Pancreas (tissue), 10 donors: ENCODE data around the gene RAB19. TPM values are rescaled to one million over a fixed set of nuclear protein-coding genes. Genes with fewer than 3 reads are reported as not detected.
"Not testable (repeated sequence)": the region's sequence is repeated elsewhere in the genome, so short reads cannot be mapped to it uniquely, and the experiment has no call there.

Experiments used
- ATAC-seq, 4 donors: fragments of 200-7000 bp; cut with Tn5 transposase; one replicate each; pipeline versions ENCODE4 v1.8.0 to v1.9.1; 2020; ENCODE audit warnings: mild to moderate bottlenecking in 4 of 4, moderate library complexity in 4 of 4
- DNase-seq, 6 donors: peaks; one replicate each; pipeline ENCODE4 v3.0.0-alpha.2; 2020
- FAIRE-seq: peaks from 2 replicates; lab custom pipeline; 2012; peaks lifted over from hg19 to GRCh38; lab: Jason Lieb, UNC
- H3K27ac ChIP-seq, 4 donors: fragments of 200-600 bp; sonication (generic); 1 replicate in 3 of 4; 2 replicates in 1 of 4; pipeline versions ENCODE4 v1.5.0 to v1.8.0; 2020
- H3K27me3 ChIP-seq, 4 donors: fragments of 200-600 bp; one replicate each; pipeline ENCODE4 v1.8.0; 2021
- H3K36me3 ChIP-seq, 3 donors: fragments of 200-600 bp; sonication (generic) in 1 of 3; one replicate each; pipeline versions ENCODE4 v1.5.0 to v1.8.0; 2020 to 2021
- H3K4me1 ChIP-seq, 3 donors: fragments of 200-600 bp; one replicate each; pipeline ENCODE4 v1.8.0; 2021
- H3K4me3 ChIP-seq, 4 donors: fragments of 200-600 bp; sonication (generic) in 2 of 4; one replicate each; pipeline versions ENCODE4 v1.5.0 to v1.8.0; 2020 to 2021
- H3K9me3 ChIP-seq, 4 donors: fragments of 200-600 bp; one replicate each; pipeline ENCODE4 v1.8.0; 2021
- WGBS, 2 donors: extraction: QIAGEN DNeasy Blood & Tissue Kit; methylation state at CpG; one replicate each; pipeline ENCODE4 v1.1.7; 2013; 5-methylcytosine and 5-hydroxymethylcytosine counted together
- intact Hi-C, 3 donors: fragments of 100-400 bp; cut with DNase I; formaldehyde crosslinking; loops; one replicate each; pipeline versions ENCODE4 v1.11.1 to v1.14.2; 2022
- polyA plus RNA-seq, 2 donors: library from polyadenylated mRNA; stranded (reverse); fragments of 200-250 nt; gene quantifications; one replicate each; pipeline ENCODE4 v1.2.3, GENCODE V29; 2013
- total RNA-seq, 6 donors: library from RNA; stranded (reverse); fragmentation: NEBNext Ultra II Directional in 4 of 6; extraction: Animal tissue kit (Norgen Biotek cat#: 25700) in 4 of 6; gene quantifications; one replicate each; pipeline versions ENCODE4 v1.2.1 to v1.2.4, GENCODE V29; 2021 to 2023
- TF ChIP-seq, protein P1 (sequence below), 4 donors: fragments of 200-600 bp; sonication (generic) in 3 of 4; IDR thresholded peaks; one replicate each; pipeline versions ENCODE4 v1.5.0 to v1.8.0; 2021; ENCODE audit warnings: antibody characterized with exemption in 4 of 4
- donor health status: healthy with polysubstance abuse.
- donor health status: DM: no; HTN: no; CAD: no; lungs with moderate emphysema.
- donor health status: DM: no; HTN: no; CAD: no.
- donor health status: control.
- donor health status: control.
- donor health status: Bipolar disorder and iron deficiency.
- donor health status: DM: yes; HTN: yes; CAD: no.
- donor health status: DM: no; HTN: no; CAD: no.
- donor health status: DM: no; HTN: no; CAD: no.
- donor health status: DM: yes; HTN: yes; CAD: no.

The RAB19 gene
- total and polyA plus RNA-seq, 8 donors = 1.5 to 10.7 (median 6.1) TPM

DNA sequence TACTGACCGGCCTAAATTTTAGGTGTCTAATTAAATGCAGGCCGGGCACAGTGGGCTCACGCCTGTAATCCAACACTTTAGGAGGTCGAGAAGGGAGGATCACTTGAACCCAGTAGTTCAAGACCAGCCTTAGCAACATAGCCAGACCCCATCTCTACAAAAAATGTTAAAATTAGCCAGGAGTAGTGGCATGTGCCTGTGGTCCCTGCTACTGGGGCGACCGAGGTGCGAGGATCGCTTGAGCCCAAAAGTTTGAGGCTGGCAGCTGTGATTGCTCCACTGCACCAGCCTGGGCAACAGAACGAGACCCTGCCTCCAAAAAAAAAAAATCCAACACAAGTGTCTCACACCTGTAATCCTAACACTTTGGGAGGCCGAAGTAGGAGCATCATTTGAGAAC is 5.0 kb upstream of the RAB19 start:
- Histone ChIP-seq H3K4me1 (peaks cover 3 to 22% (median 5%) of the 10 kb centered on the region in 3 donors), H3K27ac (no peak overlapping the region), H3K4me3 (peak overlapping the region in 2 of 4 donors; percentile 88 to 98), H3K9me3 (no peaks in the 10 kb centered on the region), H3K27me3 (no peaks in the 10 kb centered on the region), H3K36me3 (no peaks in the 10 kb centered on the region)
- intact Hi-C loops = no loop called here
- TF ChIP-seq, protein P1, sequence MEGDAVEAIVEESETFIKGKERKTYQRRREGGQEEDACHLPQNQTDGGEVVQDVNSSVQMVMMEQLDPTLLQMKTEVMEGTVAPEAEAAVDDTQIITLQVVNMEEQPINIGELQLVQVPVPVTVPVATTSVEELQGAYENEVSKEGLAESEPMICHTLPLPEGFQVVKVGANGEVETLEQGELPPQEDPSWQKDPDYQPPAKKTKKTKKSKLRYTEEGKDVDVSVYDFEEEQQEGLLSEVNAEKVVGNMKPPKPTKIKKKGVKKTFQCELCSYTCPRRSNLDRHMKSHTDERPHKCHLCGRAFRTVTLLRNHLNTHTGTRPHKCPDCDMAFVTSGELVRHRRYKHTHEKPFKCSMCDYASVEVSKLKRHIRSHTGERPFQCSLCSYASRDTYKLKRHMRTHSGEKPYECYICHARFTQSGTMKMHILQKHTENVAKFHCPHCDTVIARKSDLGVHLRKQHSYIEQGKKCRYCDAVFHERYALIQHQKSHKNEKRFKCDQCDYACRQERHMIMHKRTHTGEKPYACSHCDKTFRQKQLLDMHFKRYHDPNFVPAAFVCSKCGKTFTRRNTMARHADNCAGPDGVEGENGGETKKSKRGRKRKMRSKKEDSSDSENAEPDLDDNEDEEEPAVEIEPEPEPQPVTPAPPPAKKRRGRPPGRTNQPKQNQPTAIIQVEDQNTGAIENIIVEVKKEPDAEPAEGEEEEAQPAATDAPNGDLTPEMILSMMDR (IDR thresholded peaks at IDR 0.05) = no peak
- WGBS, 2 donors = 55 to 69% methylated on average over 10 of the region's 10 CpGs
- FAIRE-seq = no peak
- DNase-seq = peak in 2 of 6 donors; percentile 16 to 25
- ATAC-seq = no peak

DNA sequence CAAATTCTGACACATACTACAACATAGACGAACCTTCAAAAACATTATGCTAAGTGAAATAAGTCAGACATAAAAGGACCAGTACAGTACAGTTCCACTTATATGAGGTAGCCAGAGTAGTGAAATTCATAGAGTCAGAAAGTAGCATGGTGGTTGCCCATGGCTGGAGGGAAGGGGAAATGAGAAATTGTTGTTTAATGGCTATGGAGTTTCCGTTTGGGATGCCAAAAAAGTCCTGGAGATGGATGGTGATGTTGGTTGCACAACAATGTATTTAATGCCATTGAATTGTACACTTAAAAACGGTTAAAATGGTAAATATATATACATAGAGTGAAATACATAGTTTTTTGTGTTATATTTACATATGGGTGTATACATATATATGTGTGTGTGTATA is 3.5 kb upstream of the RAB19 start:
- FAIRE-seq = no peak
- DNase-seq = no peak

DNA sequence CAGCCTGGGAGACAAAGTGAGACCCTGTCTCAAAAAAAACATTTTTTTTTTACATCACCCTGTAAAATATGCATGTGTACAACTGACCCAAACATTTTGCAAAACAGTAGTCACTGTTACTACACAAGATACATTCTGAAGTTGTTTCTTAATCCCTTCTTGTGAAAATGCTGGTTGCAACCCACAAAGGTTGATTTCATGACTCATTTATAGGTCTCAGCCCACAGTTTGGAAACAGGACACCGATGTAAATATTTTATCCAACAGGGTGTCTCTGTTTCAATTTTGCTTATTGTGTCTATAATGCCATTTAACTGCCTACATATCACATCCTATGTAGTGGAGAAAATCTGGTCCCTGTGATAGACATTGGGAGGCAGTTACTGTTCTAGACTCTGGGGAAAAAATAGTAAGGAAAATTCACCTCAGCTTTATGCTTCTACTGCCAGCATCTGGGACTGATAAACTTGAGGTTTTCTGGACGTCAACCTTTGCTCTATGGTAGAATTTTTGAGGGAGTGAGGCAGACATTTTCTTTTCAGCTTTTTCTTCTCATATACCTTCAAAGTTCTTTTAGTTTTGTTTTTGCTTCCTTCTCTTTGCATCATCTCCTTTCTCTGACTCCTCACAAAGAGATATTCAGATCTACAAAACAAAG is 1.6 kb upstream of the RAB19 start:
- no peaks in the 10 kb centered on the region for H3K36me3 ChIP-seq
- FAIRE-seq = no peak
- H3K9me3 ChIP-seq = no peaks in the 10 kb centered on the region
- no peak overlapping the region for H3K4me3 ChIP-seq
- no peaks in the 10 kb centered on the region for H3K27me3 ChIP-seq
- DNase-seq = no peak
- WGBS, 2 donors = 45 to 46% methylated on average over 2 of the region's 2 CpGs
- peak overlapping the region in 1 of 4 donors; percentile 50 for H3K27ac ChIP-seq
- intact Hi-C loops = no loop called here
- TF ChIP-seq, protein P1 (IDR thresholded peaks at IDR 0.05) = no peak
- ATAC-seq = no peak
- peaks cover 0 to 13% (median 3%) of the 10 kb centered on the region in 3 donors for H3K4me1 ChIP-seq

More for the DNA sequence above, 3.5 kb upstream of the RAB19 start:
- H3K9me3 ChIP-seq = no peaks in the 10 kb centered on the region
- no peak overlapping the region for H3K4me3 ChIP-seq
- H3K36me3 ChIP-seq = no peaks in the 10 kb centered on the region
- peaks cover 3 to 22% (median 5%) of the 10 kb centered on the region in 3 donors for H3K4me1 ChIP-seq
- intact Hi-C loops = no loop called here
- ATAC-seq = no peak
- no peak overlapping the region for H3K27ac ChIP-seq
- TF ChIP-seq, protein P1 (IDR thresholded peaks at IDR 0.05) = no peak
- 76 to 88% methylated on average over 3 of the region's 3 CpGs for WGBS, 2 donors
- no peaks in the 10 kb centered on the region for H3K27me3 ChIP-seq

DNA sequence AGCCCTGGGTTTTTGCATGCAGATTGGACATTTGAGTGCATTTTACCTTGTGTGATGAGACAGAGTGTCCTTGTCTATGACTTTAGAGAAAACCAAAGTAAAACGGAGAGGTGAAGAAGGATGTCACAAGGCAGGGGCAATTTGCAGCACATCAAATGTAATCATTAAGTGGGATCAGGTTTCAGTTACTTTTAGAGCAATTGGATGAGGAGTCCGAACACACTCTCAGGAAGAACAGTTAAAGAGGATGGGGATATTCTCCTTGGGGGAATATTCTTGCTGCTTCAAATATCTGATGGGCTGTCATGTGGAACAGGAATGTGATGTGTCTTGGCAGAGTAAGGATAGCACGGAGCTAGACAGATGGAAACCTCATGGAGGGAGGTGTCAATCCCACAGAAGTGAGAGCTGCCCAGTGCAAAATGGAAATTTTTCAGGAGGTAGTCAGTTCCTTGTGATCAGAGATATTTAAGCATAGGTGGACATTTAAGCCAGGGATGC is 757 bp downstream of the RAB19 start:
- 20 to 24% methylated on average over 3 of the region's 3 CpGs for WGBS, 2 donors
- TF ChIP-seq, protein P1 (IDR thresholded peaks at IDR 0.05) = no peak
- intact Hi-C loops = no loop called here
- H3K27ac ChIP-seq = peak overlapping the region in 3 of 4 donors; percentile 50 to 74 (median 58)
- no peaks in the 10 kb centered on the region for H3K9me3 ChIP-seq
- H3K4me1 ChIP-seq = peaks cover 0 to 10% (median 0%) of the 10 kb centered on the region in 3 donors
- H3K36me3 ChIP-seq = no peaks in the 10 kb centered on the region
- no peaks in the 10 kb centered on the region for H3K27me3 ChIP-seq
- DNase-seq = no peak
- no peak for FAIRE-seq
- peak overlapping the region; percentile 30 to 58 (median 40) for H3K4me3 ChIP-seq
- ATAC-seq = no peak

DNA sequence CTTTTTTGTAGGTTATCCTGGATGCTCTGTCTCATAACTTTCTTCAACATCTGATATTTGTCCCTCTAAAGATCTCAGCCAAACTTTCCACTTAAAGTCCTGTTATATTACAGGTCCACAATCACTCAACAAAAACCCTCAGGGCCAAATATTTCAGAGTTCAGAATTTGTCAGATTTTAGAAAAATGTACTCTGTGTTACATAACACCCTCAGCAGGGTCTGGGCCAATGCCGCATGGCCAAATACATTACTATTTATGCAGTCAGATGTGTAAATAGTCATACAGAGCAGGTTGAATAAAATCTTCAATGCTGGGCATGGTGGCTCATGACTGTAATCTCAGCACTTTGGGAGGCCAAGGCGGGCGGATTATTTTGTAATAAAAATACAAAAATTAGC is 11.5 kb downstream of the RAB19 start:
- H3K27me3 ChIP-seq = no peaks in the 10 kb centered on the region
- ATAC-seq (no peak), DNase-seq (no peak), FAIRE-seq (no peak)
- no peaks in the 10 kb centered on the region for H3K9me3 ChIP-seq
- H3K27ac ChIP-seq = no peak overlapping the region
- H3K4me1 ChIP-seq = peaks cover 7 to 9% (median 8%) of the 10 kb centered on the region in 3 donors
- TF ChIP-seq, protein P1 (IDR thresholded peaks at IDR 0.05) = no peak
- no peaks in the 10 kb centered on the region for H3K36me3 ChIP-seq
- no peak overlapping the region for H3K4me3 ChIP-seq
- 79 to 80% methylated on average over 3 of the region's 3 CpGs for WGBS, 2 donors
- intact Hi-C loops = no loop called here

DNA sequence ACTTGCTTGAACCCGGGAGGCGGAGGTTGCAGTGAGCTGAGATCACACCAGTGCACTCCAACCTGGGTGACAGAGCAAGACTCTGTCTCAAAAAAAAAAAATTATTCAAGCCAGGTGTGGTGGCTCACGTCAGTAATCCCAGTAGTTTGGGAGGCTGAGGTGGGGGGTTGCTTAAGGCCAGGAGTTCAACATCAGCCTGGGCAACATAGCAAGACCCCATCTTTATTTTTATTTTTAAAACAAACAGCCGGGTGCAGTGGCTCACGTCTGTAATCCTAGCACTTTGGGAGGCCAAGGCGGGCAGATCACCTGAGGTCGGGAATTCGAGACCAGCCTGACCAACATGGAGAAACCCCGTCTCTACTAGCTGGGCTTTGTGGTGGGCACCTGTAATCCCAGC is 12.0 kb downstream of the RAB19 start:
- H3K27ac ChIP-seq, H3K4me3 ChIP-seq, DNase-seq, ATAC-seq, H3K4me1 ChIP-seq, H3K36me3 ChIP-seq, FAIRE-seq, H3K27me3 ChIP-seq, intact Hi-C loops, H3K9me3 ChIP-seq: not testable (repeated sequence)
- 89 to 92% methylated on average over 9 of the region's 9 CpGs for WGBS, 2 donors
